H1 (cell line): ENCODE measurements around the gene DLAT. TPM values are rescaled to one million over a fixed set of nuclear protein-coding genes. Genes with fewer than 3 reads are reported as not detected.

ENCODE experiments used
- CTCF ChIA-PET: fragments of 300-600 bp; sonication (Branson Sonifier 250); formaldehyde crosslinking; loops from one replicate; lab custom pipeline; 2021; ENCODE audit not compliant: partially characterized antibody; lab: Charles Lee
- POLR2A ChIA-PET: fragments of 300-600 bp; sonication (Branson Sonifier 250); formaldehyde crosslinking; loops from one replicate; lab custom pipeline; 2021; ENCODE audit warnings: inconsistent platforms; ENCODE audit not compliant: partially characterized antibody; lab: Charles Lee
- DNase-seq, 2 experiments: peaks; one replicate each; pipeline versions ENCODE4 v3.0.0 to v3.0.0-alpha.2; 2010 to 2022; ENCODE audit warnings: low spot score in 2 of 2, low read depth in 1 of 2, mixed read lengths in 1 of 2
- FAIRE-seq: peaks from 2 replicates; lab custom pipeline; 2011; peaks lifted over from hg19 to GRCh38; lab: Jason Lieb, UNC
- H2AFZ ChIP-seq: 2 replicates; pipeline ENCODE4 v1.8.1; 2012; ENCODE audit warnings: low read length, inconsistent platforms
- H2AK5ac ChIP-seq: 2 replicates; pipeline ENCODE4 v1.6.1; 2013; ENCODE audit warnings: low read depth, low read length
- H2BK120ac ChIP-seq: replicated peaks from 2 replicates; pipeline ENCODE3; 2013; ENCODE audit warnings: low read depth, low read length, inconsistent platforms
- H2BK12ac ChIP-seq: 2 replicates; pipeline ENCODE4 v1.6.1; 2013; ENCODE audit warnings: low read depth, low read length
- H2BK15ac ChIP-seq: 2 replicates; pipeline ENCODE4 v1.6.1; 2013; ENCODE audit warnings: low read length
- H2BK20ac ChIP-seq: 2 replicates; pipeline ENCODE4 v1.6.1; 2013; ENCODE audit warnings: low read length
- H2BK5ac ChIP-seq: 2 replicates; pipeline ENCODE4 v1.6.1; 2013; ENCODE audit warnings: low read depth, low read length
- H3K14ac ChIP-seq: 2 replicates; pipeline ENCODE4 v1.6.1; 2013; ENCODE audit warnings: inconsistent platforms; ENCODE audit not compliant: insufficient read length
- H3K18ac ChIP-seq: 2 replicates; pipeline ENCODE4 v1.6.1; 2013; ENCODE audit warnings: low read length; ENCODE audit errors: extremely low read depth
- H3K23ac ChIP-seq: 2 replicates; pipeline ENCODE4 v1.6.1; 2013; ENCODE audit warnings: inconsistent platforms; ENCODE audit not compliant: insufficient read length
- H3K23me2 ChIP-seq: 2 replicates; pipeline ENCODE4 v1.6.1; 2013; ENCODE audit warnings: low read depth, low read length
- H3K27ac ChIP-seq: 2 replicates; pipeline ENCODE4 v1.6.1; 2011; ENCODE audit warnings: low read depth, low read length, inconsistent platforms
- H3K27me3 ChIP-seq, 4 experiments: replicated peaks in 1 of 4; 1 replicate in 1 of 4; 2 replicates in 3 of 4; pipeline versions ENCODE4 v1.6.1 to v1.8.1; 2011 to 2013; ENCODE audit warnings: low read length in 3 of 4, mild to moderate bottlenecking in 3 of 4, inconsistent platforms in 2 of 4, mixed read lengths in 2 of 4, moderate library complexity in 1 of 4; ENCODE audit not compliant: control insufficient read depth in 3 of 4, insufficient read depth in 3 of 4; ENCODE audit errors: extremely low read depth in 1 of 4
- H3K36me3 ChIP-seq, 4 experiments: 2 replicates each; pipeline versions ENCODE4 v1.6.1 to v1.8.1; 2011 to 2013; ENCODE audit warnings: mild to moderate bottlenecking in 4 of 4, low read length in 3 of 4, moderate library complexity in 2 of 4, control low read depth in 1 of 4, inconsistent platforms in 1 of 4; ENCODE audit not compliant: insufficient read depth in 4 of 4, control insufficient read depth in 2 of 4
- H3K4ac ChIP-seq: replicated peaks from 2 replicates; pipeline ENCODE3; 2013; ENCODE audit warnings: low read length, low read depth, mixed read lengths, inconsistent platforms; ENCODE audit not compliant: insufficient read length
- H3K4me1 ChIP-seq, 4 experiments: replicated peaks in 1 of 4; 1 replicate in 1 of 4; 2 replicates in 3 of 4; pipeline versions ENCODE4 v1.6.1 to v1.8.1; 2011 to 2013; ENCODE audit warnings: low read length in 3 of 4, inconsistent platforms in 2 of 4, mixed read lengths in 1 of 4; ENCODE audit not compliant: insufficient read depth in 4 of 4, control insufficient read depth in 3 of 4
- H3K4me2 ChIP-seq, 2 experiments: 2 replicates each; pipeline versions ENCODE4 v1.6.1 to v1.8.1; 2011 to 2013; ENCODE audit warnings: low read depth in 2 of 2, low read length in 2 of 2, control low read depth in 1 of 2, inconsistent platforms in 1 of 2, mild to moderate bottlenecking in 1 of 2; ENCODE audit not compliant: insufficient read depth in 1 of 2
- H3K4me3 ChIP-seq, 4 experiments: fragments of 200-600, 300-600 bp in 1 of 4; sonication (generic), shearing (Covaris generic), sonication (Bioruptor Twin) in 1 of 4; 2 replicates each; pipeline versions ENCODE4 v1.5.1 to v1.8.1; 2011 to 2016; ENCODE audit warnings: low read length in 4 of 4, low read depth in 3 of 4, control low read depth in 2 of 4, inconsistent platforms in 2 of 4, mild to moderate bottlenecking in 2 of 4, mixed read lengths in 1 of 4, moderate library complexity in 1 of 4; ENCODE audit not compliant: insufficient read depth in 2 of 4; ENCODE audit errors: extremely low read depth in 1 of 4
- H3K56ac ChIP-seq: replicated peaks from 2 replicates; pipeline ENCODE3; 2013; ENCODE audit warnings: low read depth, mild to moderate bottlenecking, mixed read lengths, low read length, inconsistent platforms; ENCODE audit not compliant: insufficient read length
- H3K79me1 ChIP-seq: 2 replicates; pipeline ENCODE4 v1.6.1; 2013; ENCODE audit warnings: low read depth, low read length, control low read depth
- H3K79me2 ChIP-seq, 2 experiments: 2 replicates each; pipeline versions ENCODE4 v1.6.1 to v1.8.1; 2012 to 2013; ENCODE audit warnings: low read length in 2 of 2, mild to moderate bottlenecking in 2 of 2, inconsistent platforms in 1 of 2; ENCODE audit not compliant: insufficient read depth in 2 of 2, control insufficient read depth in 1 of 2
- H3K9ac ChIP-seq, 4 experiments: replicated peaks in 1 of 4; 1 replicate in 1 of 4; 2 replicates in 3 of 4; pipeline versions ENCODE4 v1.6.1 to v1.8.1; 2011 to 2013; ENCODE audit warnings: low read depth in 3 of 4, low read length in 3 of 4, control low read depth in 2 of 4, mild to moderate bottlenecking in 2 of 4, moderate library complexity in 2 of 4, inconsistent platforms in 1 of 4; ENCODE audit errors: extremely low read depth in 1 of 4
- H3K9me3 ChIP-seq, 2 experiments: 2 replicates each; pipeline versions ENCODE4 v1.6.1 to v1.8.1; 2012 to 2013; ENCODE audit warnings: mild to moderate bottlenecking in 2 of 2, moderate library complexity in 2 of 2, control low read depth in 1 of 2, inconsistent platforms in 1 of 2, low read depth in 1 of 2, low read length in 1 of 2, mixed read lengths in 1 of 2; ENCODE audit not compliant: insufficient read depth in 2 of 2
- H4K20me1 ChIP-seq, 2 experiments: replicated peaks in 1 of 2; 2 replicates each; pipeline versions ENCODE3 to v1.8.1; 2011 to 2013; ENCODE audit warnings: inconsistent platforms in 2 of 2, low read length in 2 of 2, mild to moderate bottlenecking in 1 of 2; ENCODE audit not compliant: insufficient read depth in 2 of 2, control insufficient read depth in 1 of 2
- H4K5ac ChIP-seq: 2 replicates; pipeline ENCODE4 v1.6.1; 2013; ENCODE audit warnings: low read length, low read depth, mixed read lengths, inconsistent platforms; ENCODE audit not compliant: insufficient read length
- H4K8ac ChIP-seq: 2 replicates; pipeline ENCODE4 v1.8.0; 2013; ENCODE audit warnings: mild to moderate bottlenecking, moderate library complexity, low read length, inconsistent platforms; ENCODE audit not compliant: insufficient read depth; ENCODE audit errors: extremely low read depth
- H4K91ac ChIP-seq: replicated peaks from 2 replicates; pipeline ENCODE3; 2013; ENCODE audit warnings: low read length, mixed read lengths, inconsistent platforms; ENCODE audit not compliant: insufficient read length
- KDM1A ChIP-seq: fragments of 200-600, 300-600 bp; sonication (generic); IDR thresholded peaks from 2 replicates; pipeline ENCODE4 v1.7.1; 2016; ENCODE audit warnings: mild to moderate bottlenecking, low read length, borderline replicate concordance
- WGBS, 2 experiments: shearing (Covaris generic) in 1 of 2; methylation state at CpG; one replicate each; pipeline versions ENCODE4 v1.1.6 to v1.1.7; 2013 to 2015; ENCODE audit warnings: low lambda C conversion rate in 2 of 2, mixed read lengths in 2 of 2, inconsistent platforms in 1 of 2, low coverage in 1 of 2, missing lambda C conversion rate in 1 of 2; ENCODE audit not compliant: insufficient replicate concordance in 2 of 2, insufficient coverage in 1 of 2, insufficient read length in 1 of 2; ENCODE audit errors: extremely low coverage in 1 of 2, missing lambda C conversion rate in 1 of 2; 5-methylcytosine and 5-hydroxymethylcytosine counted together
- polyA plus RNA-seq, 7 experiments: library from polyadenylated mRNA; depleted of rRNA in 3 of 7; stranded (reverse) in 5 of 7; unstranded in 2 of 7; fragments of >200 nt in 5 of 7; fragments of 200-250 nt in 2 of 7; gene quantifications; 1 replicate in 5 of 7; 2 replicates in 1 of 7; 4 replicates in 1 of 7; pipeline versions ENCODE4 v1.2.1 to v1.2.3, GENCODE V29; 2011 to 2013; ENCODE audit warnings: missing spikeins in 2 of 7, mixed read lengths in 2 of 7
- total RNA-seq: library from RNA; stranded (reverse); fragmentation: NEBNext Ultra II Directional; extraction: Animal tissue kit (Norgen Biotek cat#: 25700); gene quantifications from 2 replicates; pipeline ENCODE4 v1.2.1, GENCODE V29; 2021

DLAT gene
- total and polyA plus RNA-seq, 2 of the 8 experiments (the other 6 are each of a cell fraction or from before 2014, with no cell fraction given), result 23.1 to 66.2 TPM

- CTCF ChIA-PET, result interaction anchor here (0.7 to 21.3 kb wide), 3 partner anchors 9 to 464 kb away, joined by 3 to 565 read pairs (median 27); partner anchors contain the start of gene DIXDC1
Observed at GRCh38 chr11:111990381-111990780, 34.8 kb upstream of the DLAT start.

More at GRCh38 chr11:111990381-111990780, 34.8 kb upstream of the DLAT start:
- Histone ChIP-seq H3K9ac (no peak overlapping the region), H3K9me3 (no peaks in the 10 kb centered on the region), H2AFZ (no peak overlapping the region), H4K91ac (no peak overlapping the region), H3K4me2 (no peak overlapping the region), H3K4me1 (no peaks in the 10 kb centered on the region), H2BK12ac (no peak overlapping the region), H4K8ac (no peak overlapping the region), H3K4ac (no peak overlapping the region), H3K27me3 (no peaks in the 10 kb centered on the region), H3K23ac (no peak overlapping the region), H2BK20ac (no peak overlapping the region), H3K79me2 (no peaks in the 10 kb centered on the region), H3K14ac (no peak overlapping the region), H3K79me1 (no peaks in the 10 kb centered on the region), H4K5ac (no peak overlapping the region), H3K56ac (no peak overlapping the region), H2AK5ac (no peak overlapping the region), H2BK5ac (no peak overlapping the region), H3K27ac (no peak overlapping the region), H2BK15ac (no peak overlapping the region), H3K4me3 (no peak overlapping the region), H3K18ac (no peak overlapping the region), H4K20me1 (no peaks in the 10 kb centered on the region), H2BK120ac (no peak overlapping the region), H3K23me2 (no peaks in the 10 kb centered on the region), H3K36me3 (peaks cover 3 to 51% (median 26%) of the 10 kb centered on the region in 4 experiments; a peak in 7 of 8 replicates)
- WGBS, 2 experiments, result 92% methylated on average over 6 of the region's 6 CpGs; no CpG with 5 or more reads in 1 of the 2 experiments
- DNase-seq (no peak), FAIRE-seq (no peak)
- POLR2A ChIA-PET, result no interaction called here
- TF ChIP-seq KDM1A, result no peak
